Endothelial cell of umbilical vein (primary cell): Measurements from ENCODE around the gene CXCL11. TPM values are rescaled to one million over a fixed set of nuclear protein-coding genes. Genes with fewer than 3 reads are reported as not detected.

Source experiments
- BruUV-seq: library from RNA; stranded (reverse); fragments of 400-500 nt; replicated peaks from 2 replicates; lab custom pipeline; 2021; lab: Mats Ljungman, UMichigan
- CTCF ChIA-PET: fragments of 300-600, 350-600 bp; sonication (Branson Sonifier 250); formaldehyde crosslinking; loops from one replicate; lab custom pipeline; 2021; ENCODE audit warnings: antibody characterized with exemption, inconsistent platforms; lab: Charles Lee
- POLR2A ChIA-PET: fragments of 300-600, 350-600 bp; sonication (Branson Sonifier 250); formaldehyde crosslinking; loops from one replicate; lab custom pipeline; 2021; ENCODE audit warnings: antibody characterized with exemption, inconsistent platforms; lab: Charles Lee
- DNase-seq: peaks from one replicate; pipeline ENCODE4 v3.0.0-alpha.2; 2011; ENCODE audit warnings: low read depth, low spot score
- FAIRE-seq: peaks from 2 replicates; lab custom pipeline; 2011; peaks lifted over from hg19 to GRCh38; lab: Jason Lieb, UNC
- H2AFZ ChIP-seq: 2 replicates; pipeline ENCODE4 v1.6.0; 2012; ENCODE audit warnings: low read depth, low read length, control low read depth, inconsistent platforms
- H3K27ac ChIP-seq: 2 replicates; pipeline ENCODE4 v1.5.1; 2011; ENCODE audit warnings: low read depth, mild to moderate bottlenecking, control low read depth, low read length, moderate library complexity; ENCODE audit not compliant: insufficient read depth
- H3K27me3 ChIP-seq, 2 experiments: 2 replicates each; pipeline versions ENCODE4 v1.6.0 to v1.6.1; 2011; ENCODE audit warnings: low read length in 2 of 2, mixed read lengths in 1 of 2; ENCODE audit not compliant: control insufficient read depth in 2 of 2, insufficient read depth in 2 of 2
- H3K36me3 ChIP-seq, 2 experiments: 2 replicates in 1 of 2; 3 replicates in 1 of 2; pipeline ENCODE4 v1.5.1; 2011; ENCODE audit warnings: low read length in 2 of 2, mild to moderate bottlenecking in 1 of 2, moderate library complexity in 1 of 2; ENCODE audit not compliant: control insufficient read depth in 2 of 2, insufficient read depth in 2 of 2; ENCODE audit errors: extremely low read depth in 1 of 2
- H3K4me1 ChIP-seq: 3 replicates; pipeline ENCODE4 v1.5.1; 2011; ENCODE audit warnings: mild to moderate bottlenecking, low read length; ENCODE audit not compliant: control insufficient read depth, insufficient read depth; ENCODE audit errors: extremely low read depth
- H3K4me2 ChIP-seq: 2 replicates; pipeline ENCODE4 v1.6.1; 2011; ENCODE audit warnings: low read length, control low read depth, mixed read lengths; ENCODE audit not compliant: insufficient read depth
- H3K4me3 ChIP-seq, 3 experiments: fragments of 200-600 bp in 1 of 3; sonication (generic), shearing (Covaris generic) in 1 of 3; replicated peaks in 1 of 3; 2 replicates each; pipeline ENCODE4 v1.5.1; 2011 to 2016; ENCODE audit warnings: control low read depth in 3 of 3, low read length in 3 of 3, mild to moderate bottlenecking in 2 of 3, inconsistent platforms in 1 of 3, low read depth in 1 of 3, moderate library complexity in 1 of 3; ENCODE audit not compliant: insufficient read depth in 1 of 3
- H3K79me2 ChIP-seq: 2 replicates; pipeline ENCODE4 v1.6.0; 2012; ENCODE audit warnings: low read length, inconsistent platforms; ENCODE audit not compliant: control insufficient read depth, insufficient read depth
- H3K9ac ChIP-seq: replicated peaks from 2 replicates; pipeline ENCODE3; 2011; ENCODE audit warnings: low read length, control low read depth; ENCODE audit not compliant: insufficient read depth; ENCODE audit errors: extremely low read depth
- H3K9me1 ChIP-seq: replicated peaks from 3 replicates; pipeline ENCODE4 v1.6.0; 2011; ENCODE audit warnings: mild to moderate bottlenecking, low read length; ENCODE audit not compliant: control insufficient read depth, insufficient read depth; ENCODE audit errors: extremely low read depth
- H3K9me3 ChIP-seq: replicated peaks from 2 replicates; pipeline ENCODE4 v1.5.1; 2012; ENCODE audit warnings: low read length, inconsistent platforms; ENCODE audit not compliant: control insufficient read depth, insufficient read depth
- H4K20me1 ChIP-seq: replicated peaks from 2 replicates; pipeline ENCODE3; 2011; ENCODE audit warnings: mild to moderate bottlenecking, low read length; ENCODE audit not compliant: control insufficient read depth, insufficient read depth; ENCODE audit errors: extremely low read depth
- GATA2 ChIP-seq: IDR thresholded peaks from 2 replicates; pipeline ENCODE4 v1.7.0; 2011; ENCODE audit warnings: low read depth, mild to moderate bottlenecking, moderate library complexity, mixed read lengths, low read length; ENCODE audit not compliant: insufficient read length, insufficient read depth
- dilution Hi-C: fragments of 300-500 bp; cut with MboI; formaldehyde crosslinking; loops from one replicate; pipeline ENCODE4 v1.15.0; 2019; ENCODE audit warnings: low sequenced_read_pairs; ENCODE audit not compliant: extremely low pct_ligation_motif_present
- intact Hi-C: fragments of 100-400 bp; cut with micrococcal nuclease; formaldehyde crosslinking; loops from one replicate; pipeline ENCODE4 v1.10.0; 2022
- polyA plus RNA-seq, 4 experiments: library from polyadenylated mRNA; depleted of rRNA in 3 of 4; stranded (reverse) in 3 of 4; unstranded in 1 of 4; fragments of >200 nt; gene quantifications; 2 replicates each; pipeline versions ENCODE4 v1.2.1 to v1.2.3, GENCODE V29; 2011 to 2012; ENCODE audit warnings: missing spikeins in 1 of 4
- total RNA-seq: library from RNA; stranded (reverse); gene quantifications from 2 replicates; pipeline ENCODE4 v1.2.3, GENCODE V29; 2021
- TF ChIP-seq, protein P1 (sequence below), 2 donors: IDR thresholded peaks; 1 replicate in 1 of 2; 2 replicates in 1 of 2; pipeline ENCODE4 v1.5.1; 2011; ENCODE audit warnings: low read length in 2 of 2, mild to moderate bottlenecking in 2 of 2, moderate library complexity in 2 of 2, control low read depth in 1 of 2, inconsistent platforms in 1 of 2, low read depth in 1 of 2; ENCODE audit not compliant: insufficient read depth in 1 of 2; ENCODE audit errors: extremely low read depth in 1 of 2
- TF ChIP-seq, protein P2 (sequence below): IDR thresholded peaks from 2 replicates; pipeline ENCODE4 v1.6.1; 2011; ENCODE audit not compliant: insufficient read depth, insufficient read length

Gene CXCL11
- total and polyA plus RNA-seq, 2 donors (not counting 3 experiments of a cell fraction or from before 2014, with no cell fraction given) = 0.91 to 1.1 TPM

DNA sequence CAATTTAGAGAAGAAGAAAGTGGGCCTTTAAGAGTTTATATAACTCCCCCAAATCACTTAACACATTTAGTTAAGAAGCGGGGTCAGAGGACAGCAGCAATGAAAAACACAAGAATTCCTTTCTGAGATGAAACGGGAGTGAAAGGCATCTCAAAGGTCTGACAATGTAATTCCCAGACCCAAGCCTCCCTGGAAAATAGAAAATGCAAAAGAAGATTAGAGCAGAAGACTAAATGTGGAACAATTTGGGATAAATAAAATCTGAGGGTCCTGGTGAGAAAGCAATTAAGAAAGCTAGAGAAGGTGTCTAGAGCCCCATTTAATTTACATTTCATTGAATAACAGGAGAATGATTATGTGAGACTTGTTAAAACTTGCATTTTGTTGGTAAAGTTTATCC is 19.6 kb upstream of the CXCL11 start:
- H3K9ac ChIP-seq = no peak overlapping the region
- no peak overlapping the region for H3K4me3 ChIP-seq
- H3K4me1 ChIP-seq = no peaks in the 10 kb centered on the region
- no peaks in the 10 kb centered on the region for H3K36me3 ChIP-seq
- TF ChIP-seq, protein P1, sequence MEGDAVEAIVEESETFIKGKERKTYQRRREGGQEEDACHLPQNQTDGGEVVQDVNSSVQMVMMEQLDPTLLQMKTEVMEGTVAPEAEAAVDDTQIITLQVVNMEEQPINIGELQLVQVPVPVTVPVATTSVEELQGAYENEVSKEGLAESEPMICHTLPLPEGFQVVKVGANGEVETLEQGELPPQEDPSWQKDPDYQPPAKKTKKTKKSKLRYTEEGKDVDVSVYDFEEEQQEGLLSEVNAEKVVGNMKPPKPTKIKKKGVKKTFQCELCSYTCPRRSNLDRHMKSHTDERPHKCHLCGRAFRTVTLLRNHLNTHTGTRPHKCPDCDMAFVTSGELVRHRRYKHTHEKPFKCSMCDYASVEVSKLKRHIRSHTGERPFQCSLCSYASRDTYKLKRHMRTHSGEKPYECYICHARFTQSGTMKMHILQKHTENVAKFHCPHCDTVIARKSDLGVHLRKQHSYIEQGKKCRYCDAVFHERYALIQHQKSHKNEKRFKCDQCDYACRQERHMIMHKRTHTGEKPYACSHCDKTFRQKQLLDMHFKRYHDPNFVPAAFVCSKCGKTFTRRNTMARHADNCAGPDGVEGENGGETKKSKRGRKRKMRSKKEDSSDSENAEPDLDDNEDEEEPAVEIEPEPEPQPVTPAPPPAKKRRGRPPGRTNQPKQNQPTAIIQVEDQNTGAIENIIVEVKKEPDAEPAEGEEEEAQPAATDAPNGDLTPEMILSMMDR (IDR thresholded peaks at IDR 0.05; ENCODE audit: extremely low read depth in 1 of 2, insufficient read depth in 1 of 2, low read depth in 1 of 2, low read length in 2 of 2) = no peak
- no peak for TF ChIP-seq GATA2
- H3K27ac ChIP-seq = no peak overlapping the region
- CTCF ChIA-PET = interaction anchor here (1.8 to 4.5 kb wide), 3 partner anchors 8 to 59 kb away, joined by 5 to 36 read pairs (median 13); no protein-coding TSS in a partner anchor
- H3K9me3 ChIP-seq = no peaks in the 10 kb centered on the region
- DNase-seq = no peak
- dilution Hi-C loops = no loop called here
- no peak overlapping the region for H3K4me2 ChIP-seq
- POLR2A ChIA-PET = no interaction called here
- intact Hi-C loops = no loop called here
- no peaks in the 10 kb centered on the region for H3K9me1 ChIP-seq
- H4K20me1 ChIP-seq = no peaks in the 10 kb centered on the region
- H3K79me2 ChIP-seq = no peaks in the 10 kb centered on the region
- peaks cover 35 to 59% of the 10 kb centered on the region in 2 experiments for H3K27me3 ChIP-seq
- no peak for FAIRE-seq
- no TSS peak for BruUV-seq
- no peak overlapping the region for H2AFZ ChIP-seq

DNA sequence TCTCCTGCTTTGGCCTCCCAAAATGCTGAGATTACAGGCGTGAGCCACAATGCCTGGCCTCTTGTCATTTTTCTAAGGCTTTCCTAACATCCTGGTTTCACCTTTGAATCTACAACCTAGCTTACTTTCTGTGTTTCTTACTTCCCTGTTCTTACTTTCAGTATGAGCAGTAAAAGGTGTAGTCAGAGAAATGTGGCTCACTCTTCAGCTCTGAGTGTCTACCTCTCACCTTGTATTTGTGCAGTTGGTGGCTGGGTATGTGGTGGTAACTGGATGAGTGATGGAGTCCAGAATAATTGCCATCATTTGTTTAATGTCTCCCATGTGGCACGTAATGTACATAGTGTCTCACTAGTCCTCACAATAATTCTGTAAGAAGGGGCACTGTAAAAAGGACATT is 19.1 kb upstream of the CXCL11 start:
- Histone ChIP-seq H3K79me2 (no peaks in the 10 kb centered on the region), H3K9me3 (no peaks in the 10 kb centered on the region), H3K4me1 (no peaks in the 10 kb centered on the region), H2AFZ (no peak overlapping the region), H3K9ac (no peak overlapping the region), H3K9me1 (no peaks in the 10 kb centered on the region), H3K27me3 (peaks cover 35 to 55% of the 10 kb centered on the region in 2 experiments), H4K20me1 (no peaks in the 10 kb centered on the region), H3K4me3 (no peak overlapping the region), H3K4me2 (no peak overlapping the region), H3K27ac (no peak overlapping the region), H3K36me3 (no peaks in the 10 kb centered on the region)
- DNase-seq = no peak
- no TSS peak for BruUV-seq
- CTCF ChIA-PET = interaction anchor here (0.9 to 4.5 kb wide), 8 partner anchors 8 to 159 kb away, joined by 3 to 36 read pairs (median 6); partner anchors contain the start of gene CXCL11
- FAIRE-seq = no peak
- intact Hi-C loops (no loop called here), dilution Hi-C loops (no loop called here)
- POLR2A ChIA-PET = no interaction called here
- TF ChIP-seq, protein P2, sequence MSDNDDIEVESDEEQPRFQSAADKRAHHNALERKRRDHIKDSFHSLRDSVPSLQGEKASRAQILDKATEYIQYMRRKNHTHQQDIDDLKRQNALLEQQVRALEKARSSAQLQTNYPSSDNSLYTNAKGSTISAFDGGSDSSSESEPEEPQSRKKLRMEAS = no peak
